Suprapubic skin (tissue), 3 donors: ENCODE data around the gene TREM2.

Experiments
- CTCF ChIP-seq, 2 donors: fragments of 200-600 bp in 1 of 2; fragments of 450-650 bp in 1 of 2; sonication (generic) in 1 of 2; IDR thresholded peaks; one replicate each; pipeline ENCODE4 v1.5.1; 2016 to 2019; ENCODE audit warnings: antibody characterized with exemption in 2 of 2, mild to moderate bottlenecking in 1 of 2, moderate library complexity in 1 of 2
- POLR2A ChIP-seq, 2 donors: fragments of 450-650 bp; IDR thresholded peaks; one replicate each; pipeline ENCODE4 v1.6.1; 2017; ENCODE audit warnings: antibody characterized with exemption in 2 of 2, mild to moderate bottlenecking in 2 of 2, moderate library complexity in 2 of 2

- TF ChIP-seq POLR2A (IDR thresholded peaks at IDR 0.05) (no peak), CTCF (IDR thresholded peaks at IDR 0.05) (no peak)
Measured at GRCh38 chr6:41122373-41122772, 40.5 kb downstream of the TREM2 start.
